Effector memory CD8-positive, alpha-beta T cell (primary cell): ENCODE measurements around the gene POLR3G.
A peak's percentile ranks its signal among the peaks of the same experiment; 100 is the strongest.

Source experiments
- ATAC-seq: fragments of 150-1000 bp; cut with Tn5 transposase; replicated peaks from 2 replicates; pipeline ENCODE4 v1.10.0; 2021; ENCODE audit warnings: mild to moderate bottlenecking, moderate library complexity
- DNase-seq, 3 experiments: peaks; one replicate each; pipeline ENCODE4 v3.0.0; 2021
- H3K27ac Mint-ChIP-seq, 2 donors: one replicate each; pipeline ENCODE4 v1.8.0; 2022; ENCODE audit warnings: mild to moderate bottlenecking in 2 of 2, mixed read lengths in 2 of 2, moderate library complexity in 2 of 2
- H3K27me3 Mint-ChIP-seq, 2 donors: one replicate each; pipeline ENCODE4 v1.8.0; 2022; ENCODE audit warnings: mixed read lengths in 2 of 2
- H3K36me3 Mint-ChIP-seq: one replicate; pipeline ENCODE4 v1.8.0; 2022; ENCODE audit warnings: mild to moderate bottlenecking, moderate library complexity, mixed read lengths; ENCODE audit not compliant: insufficient read depth
- H3K4me1 Mint-ChIP-seq, 2 donors: one replicate each; pipeline ENCODE4 v1.8.0; 2022; ENCODE audit warnings: low read depth in 2 of 2, mixed read lengths in 2 of 2
- H3K4me3 Mint-ChIP-seq, 2 donors: one replicate each; pipeline ENCODE4 v1.8.0; 2022; ENCODE audit warnings: mild to moderate bottlenecking in 2 of 2, mixed read lengths in 2 of 2, moderate library complexity in 2 of 2
- H3K9me3 Mint-ChIP-seq, 2 donors: one replicate each; pipeline ENCODE4 v1.8.0; 2022; ENCODE audit warnings: mixed read lengths in 2 of 2

The POLR3G gene

DNA sequence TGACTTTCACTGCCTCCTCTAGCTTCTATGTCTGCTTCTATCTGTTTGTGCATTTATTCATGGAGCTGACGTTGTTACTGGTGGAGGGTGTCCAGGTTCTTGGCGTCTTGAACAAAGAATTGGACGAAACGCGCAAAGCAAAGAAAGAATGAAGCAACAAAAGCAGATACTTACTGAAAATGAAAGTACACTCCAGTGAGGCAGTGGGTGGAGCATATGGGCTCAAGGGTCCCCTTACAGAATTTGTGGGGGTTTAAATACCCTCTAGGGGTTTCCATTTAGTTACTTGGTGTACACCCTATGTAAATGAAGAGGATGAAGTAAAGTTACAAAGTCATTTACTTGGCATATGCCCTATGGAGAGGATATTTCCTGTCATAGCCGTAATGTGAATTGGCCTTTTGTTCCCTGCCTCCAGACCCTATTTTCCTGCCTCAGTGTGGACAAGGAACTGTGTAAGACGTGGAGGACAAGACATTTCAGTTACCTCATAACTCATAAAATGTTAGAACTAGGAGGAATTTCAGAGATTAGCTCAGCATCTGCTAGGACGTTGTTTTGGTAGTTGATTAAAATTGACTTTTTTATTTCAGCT lies 3.1 kb downstream of the POLR3G start:
- peaks cover 18 to 22% of the 10 kb centered on the region in 2 donors for H3K4me1 Mint-ChIP-seq
- no peak for DNase-seq
- no peak overlapping the region for H3K4me3 Mint-ChIP-seq
- H3K27ac Mint-ChIP-seq: no peak overlapping the region
- H3K9me3 Mint-ChIP-seq: no peaks in the 10 kb centered on the region
- H3K27me3 Mint-ChIP-seq: no peaks in the 10 kb centered on the region
- ATAC-seq: no peak
- H3K36me3 Mint-ChIP-seq: peaks cover 14% of the 10 kb centered on the region

DNA sequence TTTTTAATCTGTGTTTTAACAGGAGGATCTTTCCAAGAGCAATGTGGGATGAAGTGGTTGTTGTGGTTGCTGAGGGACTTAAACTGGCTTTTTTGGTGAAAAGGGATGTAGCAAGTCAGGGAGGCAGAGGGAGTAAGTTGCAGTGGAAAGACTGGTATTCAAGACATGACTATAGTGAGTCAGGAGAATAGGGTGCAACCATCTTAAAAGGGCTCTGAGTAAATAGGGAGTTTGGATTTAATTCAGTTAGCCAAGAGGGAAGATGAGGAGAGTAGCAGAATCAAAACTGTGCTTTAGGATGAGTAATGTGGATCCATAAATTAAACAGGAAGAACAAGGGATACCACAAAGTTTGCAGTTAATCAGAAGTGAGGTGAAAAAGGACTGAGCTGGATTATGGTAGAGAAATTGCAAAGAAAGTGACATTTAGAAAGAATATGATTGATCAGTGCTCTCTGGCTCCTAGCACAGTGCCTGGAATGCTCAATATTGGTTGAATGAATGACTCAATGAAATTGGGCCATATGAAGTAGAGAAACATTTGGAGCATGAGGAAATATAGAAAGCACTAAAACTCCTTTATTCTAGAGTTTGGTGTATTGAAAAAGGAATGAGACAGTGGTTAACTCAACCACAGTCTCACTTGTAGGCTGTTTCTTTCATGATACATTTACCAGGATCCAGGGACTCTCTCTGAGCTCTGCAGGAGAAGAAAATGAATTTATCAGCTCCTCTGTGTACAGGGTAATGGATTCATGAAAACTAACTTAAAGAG lies 5.1 kb downstream of the POLR3G start:
- no peak for ATAC-seq
- no peak overlapping the region for H3K27ac Mint-ChIP-seq
- no peaks in the 10 kb centered on the region for H3K9me3 Mint-ChIP-seq
- peaks cover 5% of the 10 kb centered on the region for H3K36me3 Mint-ChIP-seq
- no peaks in the 10 kb centered on the region for H3K27me3 Mint-ChIP-seq
- H3K4me3 Mint-ChIP-seq: no peak overlapping the region
- no peak for DNase-seq
- H3K4me1 Mint-ChIP-seq: peaks cover 4 to 8% of the 10 kb centered on the region in 2 donors

DNA sequence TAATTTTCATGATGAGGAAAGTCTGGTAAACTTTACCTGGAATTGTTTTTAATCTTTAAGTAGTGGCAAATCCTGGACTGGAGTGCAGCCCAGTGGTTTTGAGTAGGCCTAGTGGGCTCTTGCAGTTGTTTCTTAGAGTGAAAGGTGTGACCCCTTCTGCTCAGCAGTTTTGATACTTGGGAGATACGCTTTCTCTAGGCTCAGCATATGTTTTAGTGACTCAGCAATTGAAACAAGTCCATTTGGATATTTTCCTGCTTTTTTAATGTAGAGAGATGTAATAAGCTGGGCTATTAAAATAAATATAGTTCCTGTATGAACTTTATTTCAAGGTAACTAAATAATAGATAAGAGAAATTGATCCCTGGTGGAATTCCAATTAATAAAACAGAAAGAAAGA lies 6.0 kb downstream of the POLR3G start:
- ATAC-seq (no peak), DNase-seq (no peak)
- Mint-ChIP-seq H3K27ac (no peak overlapping the region), H3K4me3 (no peak overlapping the region), H3K36me3 (peaks cover 2% of the 10 kb centered on the region), H3K27me3 (no peaks in the 10 kb centered on the region), H3K4me1 (no peaks in the 10 kb centered on the region), H3K9me3 (no peaks in the 10 kb centered on the region)

DNA sequence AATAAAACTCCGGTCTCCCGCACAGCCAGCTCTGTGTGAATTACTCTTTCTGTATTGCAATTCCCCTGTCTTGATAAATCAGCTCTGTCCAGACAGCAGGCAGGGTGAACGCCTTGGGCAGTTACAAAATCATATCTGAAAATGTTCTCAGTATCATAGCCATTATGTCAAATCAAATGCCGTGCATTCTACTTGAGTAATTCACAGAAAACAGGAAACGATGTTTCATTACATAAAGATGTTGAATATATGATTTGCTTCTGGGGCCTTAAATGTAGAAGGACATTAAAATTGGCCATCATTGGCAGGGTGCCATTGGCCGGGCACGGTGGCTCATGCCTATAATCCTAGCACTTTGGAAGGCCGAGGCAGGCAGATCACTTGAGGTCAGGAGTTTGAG lies 8.5 kb downstream of the POLR3G start:
- Mint-ChIP-seq H3K4me1 (no peaks in the 10 kb centered on the region), H3K9me3 (no peaks in the 10 kb centered on the region), H3K27me3 (no peaks in the 10 kb centered on the region), H3K36me3 (no peaks in the 10 kb centered on the region), H3K27ac (no peak overlapping the region), H3K4me3 (no peak overlapping the region)
- DNase-seq (no peak), ATAC-seq (no peak)

DNA sequence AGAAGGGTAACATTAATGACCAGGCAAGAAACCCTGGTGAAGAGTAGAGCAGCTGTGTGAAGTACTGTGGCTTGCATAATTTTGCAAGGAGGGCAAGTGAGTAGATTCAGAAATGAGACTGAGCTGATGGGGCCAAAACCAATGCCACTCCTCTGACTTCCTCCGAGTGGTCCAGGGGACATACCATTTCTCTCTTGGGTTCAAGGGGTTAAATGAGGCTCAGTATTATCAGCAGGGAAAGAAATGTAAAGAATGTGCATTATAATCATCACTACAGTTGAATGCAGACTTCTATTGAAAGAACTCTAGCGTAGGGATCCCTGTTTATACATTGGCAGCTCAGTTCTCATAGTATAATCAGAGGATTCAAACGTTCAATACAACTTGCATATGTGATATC lies 9.9 kb downstream of the POLR3G start:
- Mint-ChIP-seq H3K9me3 (no peaks in the 10 kb centered on the region), H3K4me1 (no peaks in the 10 kb centered on the region), H3K27ac (no peak overlapping the region), H3K36me3 (no peaks in the 10 kb centered on the region), H3K4me3 (no peak overlapping the region), H3K27me3 (no peaks in the 10 kb centered on the region)
- ATAC-seq (no peak), DNase-seq (no peak)

DNA sequence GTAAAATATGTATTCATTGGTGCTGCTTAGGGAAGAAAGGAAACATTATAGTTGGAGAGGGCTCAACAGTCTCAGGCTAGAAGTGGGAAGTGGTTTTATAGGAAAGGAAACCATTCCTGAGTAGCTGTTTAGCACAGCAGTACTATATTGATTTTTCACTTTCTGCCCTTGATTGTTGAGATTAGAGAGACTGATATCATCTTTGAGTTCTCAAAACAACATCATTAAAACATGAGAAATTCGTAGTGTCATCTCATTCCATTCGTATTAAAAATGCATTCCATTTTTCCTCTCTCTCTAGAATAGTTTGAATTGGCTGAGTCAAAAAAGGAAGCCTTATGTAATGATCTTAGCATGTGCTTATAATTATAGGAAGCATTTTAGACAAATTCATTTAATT lies 14.1 kb downstream of the POLR3G start:
- Mint-ChIP-seq H3K9me3 (no peaks in the 10 kb centered on the region), H3K27ac (no peak overlapping the region), H3K36me3 (no peaks in the 10 kb centered on the region), H3K4me3 (no peak overlapping the region), H3K27me3 (no peaks in the 10 kb centered on the region), H3K4me1 (no peaks in the 10 kb centered on the region)
- ATAC-seq: no peak
- DNase-seq: no peak

DNA sequence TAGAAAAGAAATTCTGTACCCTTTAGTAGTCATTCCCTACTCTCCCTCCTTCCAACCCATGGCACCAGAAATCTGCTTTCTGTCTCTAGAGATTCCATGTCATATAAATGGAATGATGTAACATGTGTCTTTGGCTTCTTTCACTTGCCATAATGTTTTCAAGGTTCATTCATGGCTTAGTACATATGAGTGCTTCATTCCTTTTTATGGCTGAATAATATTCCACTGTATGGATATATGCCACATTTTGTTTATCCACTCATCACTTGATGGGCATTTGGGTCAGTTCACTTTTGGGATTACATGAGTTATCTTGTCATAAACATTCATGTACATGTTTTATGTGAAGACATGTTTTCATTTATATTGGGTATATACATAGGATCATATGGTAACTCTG lies 19.4 kb downstream of the POLR3G start:
- DNase-seq: no peak
- Mint-ChIP-seq H3K9me3 (no peaks in the 10 kb centered on the region), H3K4me3 (no peak overlapping the region), H3K27me3 (no peaks in the 10 kb centered on the region), H3K36me3 (no peaks in the 10 kb centered on the region), H3K4me1 (no peaks in the 10 kb centered on the region), H3K27ac (no peak overlapping the region)
- no peak for ATAC-seq

- Mint-ChIP-seq H3K4me3 (no peak overlapping the region), H3K4me1 (no peaks in the 10 kb centered on the region), H3K36me3 (no peaks in the 10 kb centered on the region), H3K27me3 (no peaks in the 10 kb centered on the region), H3K9me3 (no peaks in the 10 kb centered on the region), H3K27ac (no peak overlapping the region)
- ATAC-seq: no peak
- no peak for DNase-seq
Observed at GRCh38 chr5:90495146-90495545, 20.5 kb downstream of the POLR3G start.

- H3K36me3 Mint-ChIP-seq: no peaks in the 10 kb centered on the region
- H3K4me1 Mint-ChIP-seq: no peaks in the 10 kb centered on the region
- H3K4me3 Mint-ChIP-seq: no peak overlapping the region
- ATAC-seq: no peak
- no peak overlapping the region for H3K27ac Mint-ChIP-seq
- DNase-seq: no peak
- H3K9me3 Mint-ChIP-seq: no peaks in the 10 kb centered on the region
- no peaks in the 10 kb centered on the region for H3K27me3 Mint-ChIP-seq
Observed at GRCh38 chr5:90503596-90503995, 28.9 kb downstream of the POLR3G start.

DNA sequence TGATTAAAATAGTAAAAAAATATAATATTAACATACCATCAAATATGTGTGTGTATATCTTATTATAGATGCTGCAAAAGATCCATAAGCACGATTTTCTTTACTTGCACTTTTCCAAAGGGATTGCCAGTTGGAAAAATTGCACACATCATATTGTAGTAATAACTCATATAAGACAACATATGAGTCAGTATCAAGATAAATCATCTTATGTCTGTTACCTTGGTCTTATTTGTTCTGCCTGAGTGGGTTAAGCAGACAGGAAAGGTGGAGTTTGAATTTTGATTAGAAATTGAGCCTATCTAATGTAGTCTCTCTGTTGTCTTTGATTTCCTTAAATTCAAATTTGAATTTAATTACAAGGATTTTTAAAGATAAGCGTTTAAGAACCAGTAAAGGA lies 30.1 kb downstream of the POLR3G start:
- H3K4me3 Mint-ChIP-seq: no peak overlapping the region
- no peak for DNase-seq
- H3K36me3 Mint-ChIP-seq: no peaks in the 10 kb centered on the region
- H3K27me3 Mint-ChIP-seq: no peaks in the 10 kb centered on the region
- no peak for ATAC-seq
- no peak overlapping the region for H3K27ac Mint-ChIP-seq
- no peaks in the 10 kb centered on the region for H3K9me3 Mint-ChIP-seq
- no peaks in the 10 kb centered on the region for H3K4me1 Mint-ChIP-seq

DNA sequence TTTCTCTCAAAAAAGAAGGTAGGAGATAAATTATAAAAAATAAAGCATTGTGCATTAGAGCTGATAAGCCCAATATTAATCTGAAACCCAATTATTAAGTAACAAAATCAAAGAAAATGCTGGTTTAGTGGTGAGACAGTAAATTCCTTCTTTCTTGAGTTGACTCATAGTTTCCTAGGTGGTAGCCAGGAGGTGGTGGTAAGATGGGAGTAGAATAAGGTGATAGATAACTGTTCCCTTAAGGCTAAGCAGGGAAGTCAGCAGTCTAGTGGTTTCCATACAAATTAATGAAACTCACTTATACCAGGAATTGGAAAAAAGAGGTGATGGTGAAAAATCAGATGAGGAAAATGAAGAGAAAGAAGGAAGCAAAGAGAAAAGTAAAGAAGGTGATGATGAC lies 31.6 kb downstream of the POLR3G start:
- Mint-ChIP-seq H3K9me3 (no peaks in the 10 kb centered on the region), H3K4me1 (no peaks in the 10 kb centered on the region), H3K4me3 (no peak overlapping the region), H3K27ac (no peak overlapping the region), H3K27me3 (no peaks in the 10 kb centered on the region), H3K36me3 (no peaks in the 10 kb centered on the region)
- ATAC-seq (no peak), DNase-seq (no peak)

DNA sequence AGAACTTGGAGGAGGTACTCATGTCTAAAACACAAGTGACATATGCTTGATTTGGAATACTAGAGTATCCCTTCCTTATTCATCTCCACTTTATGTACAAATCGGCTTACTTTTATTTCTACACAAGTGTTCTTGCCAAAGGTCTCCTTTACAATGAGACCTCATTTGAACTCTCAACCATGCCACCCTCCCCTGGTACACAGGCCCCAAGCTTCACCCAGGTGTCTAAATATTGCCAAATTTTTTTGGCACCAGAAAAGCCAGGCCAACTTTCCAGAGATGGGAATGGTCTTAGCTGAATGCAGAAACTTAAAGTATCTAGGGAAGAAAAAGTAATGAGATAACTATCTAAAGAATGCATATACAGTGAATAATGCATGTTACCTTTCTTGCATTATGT lies 35.8 kb downstream of the POLR3G start:
- Mint-ChIP-seq H3K4me1 (no peaks in the 10 kb centered on the region), H3K27ac (no peak overlapping the region), H3K9me3 (no peaks in the 10 kb centered on the region), H3K27me3 (no peaks in the 10 kb centered on the region), H3K4me3 (no peak overlapping the region), H3K36me3 (peaks cover 10% of the 10 kb centered on the region)
- DNase-seq (no peak), ATAC-seq (no peak)

- Mint-ChIP-seq H3K4me3 (no peak overlapping the region), H3K27ac (peak overlapping the region in 1 of 2 donors; percentile 27), H3K9me3 (no peaks in the 10 kb centered on the region), H3K36me3 (peaks cover 31% of the 10 kb centered on the region), H3K27me3 (no peaks in the 10 kb centered on the region), H3K4me1 (peaks cover 7 to 8% of the 10 kb centered on the region in 2 donors)
- DNase-seq: no peak
- ATAC-seq: no peak
Observed at GRCh38 chr5:90514520-90514919, 39.9 kb downstream of the POLR3G start.

DNA sequence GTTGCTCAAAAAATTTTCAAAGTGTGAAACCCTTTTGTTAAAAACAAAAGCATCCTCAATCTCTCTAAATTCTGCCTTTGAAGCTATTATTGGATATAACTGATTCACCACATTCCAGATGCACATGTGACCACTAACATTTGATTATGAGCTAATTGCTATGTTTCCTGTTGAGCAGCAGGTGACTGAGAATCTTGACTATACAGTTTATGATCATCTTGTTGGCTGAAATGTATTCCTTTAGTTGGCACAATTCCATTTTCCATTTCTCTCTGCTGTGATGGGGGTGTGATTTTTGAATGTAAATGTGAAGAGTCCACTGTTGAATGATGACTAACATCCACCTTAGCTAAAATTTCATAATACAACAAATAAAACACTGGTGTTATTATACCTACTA lies 44.0 kb downstream of the POLR3G start:
- no peak for ATAC-seq
- peaks cover 58% of the 10 kb centered on the region for H3K36me3 Mint-ChIP-seq
- no peaks in the 10 kb centered on the region for H3K9me3 Mint-ChIP-seq
- H3K4me3 Mint-ChIP-seq: no peak overlapping the region
- H3K27ac Mint-ChIP-seq: no peak overlapping the region
- H3K27me3 Mint-ChIP-seq: no peaks in the 10 kb centered on the region
- peaks cover 20% of the 10 kb centered on the region in 2 donors for H3K4me1 Mint-ChIP-seq
- no peak for DNase-seq
